Stimulated activated CD4-positive, alpha-beta T cell treated with anti-CD3 and anti-CD28 coated beads, Interleukin-2, amount 100 ng/mL, for 24 hours (primary cell): ENCODE data around the gene CENPA.

Experiments used
- DNase-seq, 2 donors: peaks; one replicate each; pipeline ENCODE4 v3.0.0-alpha.2; 2020

Gene CENPA

GRCh38 chr2:26763019-26763418, 22.8 kb upstream of the CENPA start:
- no peak for DNase-seq

GRCh38 chr2:26764078-26764887, 21.6 kb upstream of the CENPA start, which contains the start of gene SLC35F6:
SLC35F6 (plus strand) TSS chr2:26764284; CDS start chr2:26764350, 66 bp downstream.
- DNase-seq = peak; percentile 85 to 86

DNA sequence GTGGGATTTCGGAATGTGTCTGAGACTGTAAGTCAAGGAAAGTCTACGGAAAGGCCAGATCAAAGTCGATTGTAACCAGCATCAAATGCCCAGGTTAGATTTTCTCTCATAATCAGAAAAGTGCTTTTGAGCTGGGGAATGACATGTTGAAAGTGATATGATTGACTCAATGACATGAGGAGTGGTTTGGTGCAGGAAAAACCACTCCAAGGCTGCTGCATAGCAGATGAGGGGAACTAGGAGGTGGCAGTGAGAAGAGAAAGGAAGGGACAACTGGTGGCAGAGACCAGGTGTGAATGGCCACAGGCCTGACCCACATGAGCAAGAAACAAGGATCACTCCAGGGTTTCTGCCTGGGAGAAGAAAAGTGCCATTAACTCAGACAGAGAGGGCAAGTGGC, 20.9 kb upstream of the CENPA start:
- DNase-seq = no peak

DNA sequence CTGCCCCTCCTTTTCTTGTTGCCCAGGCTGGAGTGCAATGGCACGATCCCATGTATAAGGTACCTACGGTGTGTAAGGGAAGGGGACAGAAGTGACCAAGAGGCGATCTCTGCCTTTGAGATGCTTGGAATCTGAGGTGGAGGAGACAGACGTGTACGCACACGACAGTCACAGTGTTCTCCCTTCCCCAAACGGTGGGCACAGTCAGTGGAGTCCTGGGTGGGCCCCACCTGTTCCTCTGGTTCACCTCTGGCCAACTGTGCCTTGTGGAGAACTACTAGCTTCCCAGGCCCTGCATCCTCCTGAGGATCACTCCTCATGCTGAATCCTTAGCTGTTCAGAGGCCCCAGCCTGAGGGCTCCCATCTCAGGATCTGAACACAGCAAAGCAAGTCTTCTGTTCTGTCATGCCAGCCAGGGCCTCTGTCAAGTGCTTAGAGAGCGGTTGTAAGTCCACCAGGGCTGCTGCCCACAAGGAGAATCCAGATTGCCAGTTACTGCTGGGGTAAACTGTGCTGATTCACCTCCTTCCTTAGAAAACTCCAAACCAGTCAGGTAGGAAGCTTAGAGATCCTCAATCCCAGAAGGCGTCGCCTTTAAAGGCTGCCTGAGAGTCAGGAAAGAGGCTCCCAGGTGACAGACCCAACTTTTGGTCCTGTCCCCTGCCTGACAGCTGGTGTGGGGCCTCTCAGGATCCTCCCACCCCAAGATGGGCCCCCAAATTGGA, 20.2 kb upstream of the CENPA start:
- DNase-seq = no peak

DNA sequence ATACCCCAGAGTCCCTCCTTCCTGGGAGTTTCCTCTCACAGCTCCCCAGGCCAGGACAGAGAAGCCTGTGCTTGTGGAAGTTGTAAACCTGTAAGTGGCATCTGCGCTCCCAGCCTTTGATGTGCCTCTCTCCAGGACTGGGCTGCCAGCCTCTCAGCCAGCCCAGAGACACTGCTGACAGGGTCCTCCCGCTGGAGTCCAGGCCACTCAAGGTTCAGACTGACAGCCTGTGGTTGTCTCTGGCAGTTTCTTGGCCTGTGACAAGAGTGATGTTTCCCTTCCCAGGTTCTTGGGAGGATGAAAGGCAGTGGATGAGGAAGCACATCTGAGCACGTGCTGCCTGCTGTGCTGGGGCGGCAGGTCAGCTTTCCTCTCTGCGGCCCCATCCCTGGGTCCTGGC, 18.7 kb upstream of the CENPA start:
- no peak for DNase-seq

DNA sequence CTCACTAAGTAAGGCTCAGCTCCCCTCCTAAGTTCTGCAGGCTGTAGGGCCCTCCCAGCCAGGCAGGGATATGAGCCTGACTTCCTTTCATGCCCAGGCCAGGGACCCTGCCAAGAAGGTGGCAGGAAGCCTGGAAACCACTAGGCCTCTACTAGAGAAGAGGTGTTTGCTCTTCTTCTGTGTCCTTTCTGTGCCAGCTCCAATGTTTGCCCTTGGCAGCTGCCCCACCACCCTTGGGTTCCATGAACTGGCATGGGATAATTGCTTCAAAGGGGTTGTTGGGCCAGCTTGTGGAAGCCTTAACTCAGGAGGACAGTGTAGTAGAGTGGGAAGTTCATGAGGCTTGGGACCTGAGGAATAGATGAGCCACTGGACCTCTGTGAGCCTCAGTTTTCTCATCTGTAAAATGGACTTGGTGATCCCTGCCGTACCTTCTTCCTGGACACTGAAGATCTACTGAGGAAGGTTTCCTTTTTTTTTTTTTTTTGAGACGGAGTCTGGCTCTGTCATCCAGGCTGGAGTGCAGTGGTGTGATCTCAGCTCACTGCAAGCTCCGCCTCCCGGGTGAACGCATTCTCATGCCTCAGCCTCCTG, 17.9 kb upstream of the CENPA start:
- DNase-seq = no peak

GRCh38 chr2:26768759-26769088, 17.1 kb upstream of the CENPA start:
- DNase-seq = no peak

DNA sequence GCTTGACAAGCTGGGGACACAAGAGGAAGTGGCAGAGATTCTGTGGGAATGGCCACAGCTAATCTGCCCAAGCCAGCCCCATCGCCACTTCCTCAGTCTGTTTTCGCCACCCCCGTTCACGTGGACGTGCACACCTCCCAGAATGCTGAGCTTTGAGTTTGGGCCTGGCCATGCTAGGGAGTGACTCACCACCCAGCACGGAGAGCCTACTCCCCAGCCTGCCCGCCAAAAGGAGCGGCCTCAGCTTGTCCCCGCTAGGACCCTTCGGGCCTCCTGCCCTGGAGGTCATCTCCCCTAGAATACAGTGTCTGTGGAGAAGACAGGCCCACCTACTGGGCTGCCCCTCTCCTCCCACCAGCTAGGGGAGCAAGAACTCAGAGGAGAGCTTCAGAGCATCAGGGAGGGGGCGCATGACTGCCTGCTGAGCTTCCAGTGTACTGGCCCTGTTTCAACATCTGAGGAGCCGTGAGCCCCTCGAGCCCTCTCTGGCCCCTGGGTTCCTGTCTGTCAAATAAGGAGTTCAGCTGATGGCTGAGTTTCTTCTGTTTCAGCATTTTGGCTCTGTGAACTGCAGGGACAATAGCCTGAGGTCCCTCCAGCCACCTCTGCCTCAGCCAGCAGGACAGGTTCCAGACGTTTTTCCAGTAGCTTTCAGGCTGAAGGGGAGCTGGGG, 16.6 kb upstream of the CENPA start:
- no peak for DNase-seq

GRCh38 chr2:26770986-26771586, 14.8 kb upstream of the CENPA start:
- peak in 1 of 2 donors; percentile 45 for DNase-seq

DNA sequence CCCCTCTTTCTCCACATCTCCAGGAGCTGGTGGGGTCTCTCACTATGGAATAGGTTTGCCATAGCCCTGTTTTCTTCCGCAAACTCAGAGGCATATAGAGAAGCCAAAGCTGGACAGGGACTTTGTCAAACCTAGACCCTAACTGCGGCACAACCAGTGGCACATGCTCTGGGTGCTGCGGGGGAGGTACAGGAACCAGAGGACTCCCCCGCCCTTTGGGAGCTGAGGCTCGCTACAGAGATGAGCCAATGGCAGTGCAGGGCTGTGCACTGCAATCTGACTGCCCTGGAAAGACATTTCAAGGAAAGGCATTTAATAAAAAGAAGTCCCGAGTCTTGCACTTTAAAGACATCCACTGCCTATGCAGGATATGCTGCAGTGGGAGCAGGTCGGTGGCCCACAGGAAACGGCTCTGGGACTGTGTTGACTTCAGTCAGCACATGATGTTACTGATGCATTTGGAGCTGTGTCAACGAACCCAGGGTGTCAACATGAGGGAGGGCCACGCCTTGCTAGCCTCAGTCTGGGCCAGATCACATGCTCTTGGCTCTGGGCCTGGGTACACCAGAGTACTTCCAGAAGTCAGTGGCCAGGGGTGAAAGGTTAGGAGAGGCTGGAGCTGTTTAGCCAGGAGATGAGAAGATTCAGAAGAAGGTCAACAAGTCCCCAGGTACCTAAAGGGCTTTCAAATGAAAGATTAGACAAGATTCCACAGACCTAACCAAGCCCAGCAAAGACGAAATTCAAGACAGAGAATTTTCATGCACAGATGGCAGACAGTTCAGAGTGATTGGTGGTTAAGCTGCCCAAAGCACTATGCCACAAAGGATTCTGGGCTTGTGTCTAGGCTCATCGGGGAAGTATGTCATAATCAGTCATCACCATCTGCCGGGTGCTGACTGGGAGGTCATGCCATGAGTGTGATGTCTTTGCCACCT, 13.5 kb upstream of the CENPA start:
- no peak for DNase-seq

DNA sequence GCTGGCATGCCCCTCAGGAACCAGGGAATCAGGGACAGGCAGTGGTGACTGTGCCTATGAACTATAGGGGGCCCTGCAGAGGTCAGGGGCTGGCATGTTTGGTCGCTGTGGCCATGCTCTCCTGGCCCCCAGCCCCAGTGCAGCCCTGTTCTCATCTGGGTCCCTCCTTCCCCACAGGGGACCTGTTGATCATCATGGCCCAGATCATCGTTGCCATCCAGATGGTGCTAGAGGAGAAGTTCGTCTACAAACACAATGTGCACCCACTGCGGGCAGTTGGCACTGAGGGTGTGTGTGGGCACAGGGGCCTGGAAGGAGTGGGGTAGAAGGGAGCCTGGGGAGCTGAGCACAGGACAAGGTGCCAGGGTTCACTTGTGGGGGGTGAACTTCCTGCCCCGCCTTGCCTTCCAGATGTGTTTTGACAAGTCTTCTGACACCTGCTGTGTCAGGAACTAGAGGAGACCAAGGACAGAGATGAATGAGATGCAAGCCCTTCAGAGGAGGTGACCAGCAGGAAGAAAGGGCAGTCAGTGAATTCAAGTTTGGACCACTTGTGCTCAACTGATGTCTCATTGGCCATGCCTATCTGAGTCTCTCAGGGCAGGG, 9.6 kb upstream of the CENPA start:
- DNase-seq = no peak

- no peak for DNase-seq
Measured at GRCh38 chr2:26778098-26778497, 7.8 kb upstream of the CENPA start.

- DNase-seq = no peak
Measured at GRCh38 chr2:26778507-26778906, 7.3 kb upstream of the CENPA start.

DNA sequence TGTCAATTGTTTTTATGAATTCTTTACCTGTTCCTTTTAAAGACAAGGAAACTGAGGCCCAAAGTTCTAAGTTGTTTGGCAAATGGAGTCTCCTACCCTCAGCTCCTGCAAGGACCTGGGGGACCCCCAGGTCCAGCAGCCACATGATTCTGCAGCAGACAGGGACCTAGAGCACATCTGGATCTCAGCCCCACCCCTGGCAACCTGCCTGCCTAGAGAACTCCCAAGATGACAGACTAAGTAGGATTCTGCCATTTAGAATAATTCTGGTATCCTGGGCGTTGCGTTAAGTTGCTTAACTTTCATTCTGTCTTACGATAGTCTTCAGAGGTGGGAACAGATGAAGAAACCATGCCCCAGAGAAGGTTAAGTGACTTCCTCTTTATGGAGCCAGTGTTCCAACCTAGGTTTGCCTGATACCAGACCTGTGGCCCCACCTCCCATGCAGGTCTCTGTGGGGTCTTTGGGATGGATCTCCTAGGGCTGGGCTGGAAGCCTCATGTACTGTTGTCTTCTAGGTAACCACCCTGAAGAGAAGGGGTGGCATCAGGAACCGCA, 5.6 kb upstream of the CENPA start:
- DNase-seq = no peak

GRCh38 chr2:26782876-26783704, 2.8 kb upstream of the CENPA start:
- no peak for DNase-seq

DNA sequence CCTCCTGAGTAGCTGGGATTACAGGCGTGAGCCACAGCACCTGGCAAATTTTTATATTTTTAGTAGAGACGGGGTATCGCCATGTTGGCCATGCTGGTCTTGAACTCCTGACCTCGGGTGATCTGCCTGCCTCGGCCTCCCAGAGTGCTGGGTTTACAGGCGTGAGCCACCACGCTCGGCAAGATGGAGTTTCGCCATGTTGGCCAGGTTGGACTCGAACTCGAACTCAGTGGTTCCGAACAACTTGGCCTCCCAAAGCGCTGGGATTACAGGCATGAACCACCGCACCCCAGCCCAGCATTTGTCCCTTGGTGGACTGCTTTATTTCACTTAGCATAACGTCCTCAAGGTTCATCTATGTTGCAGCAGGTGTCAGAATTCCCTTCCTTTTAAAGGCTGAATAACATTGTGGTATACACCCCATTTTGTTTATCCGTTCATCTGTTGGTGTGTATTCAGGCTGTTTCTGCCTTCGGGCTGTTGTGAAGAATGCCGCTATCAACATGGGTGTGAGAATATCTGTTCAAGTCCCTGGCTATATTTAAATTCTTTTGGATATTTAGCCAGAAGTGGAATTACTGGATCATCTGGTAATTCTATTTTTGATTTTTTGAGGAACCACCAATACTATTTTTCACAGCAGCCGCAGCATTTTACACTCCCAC, 1.2 kb upstream of the CENPA start:
- DNase-seq = no peak

DNA sequence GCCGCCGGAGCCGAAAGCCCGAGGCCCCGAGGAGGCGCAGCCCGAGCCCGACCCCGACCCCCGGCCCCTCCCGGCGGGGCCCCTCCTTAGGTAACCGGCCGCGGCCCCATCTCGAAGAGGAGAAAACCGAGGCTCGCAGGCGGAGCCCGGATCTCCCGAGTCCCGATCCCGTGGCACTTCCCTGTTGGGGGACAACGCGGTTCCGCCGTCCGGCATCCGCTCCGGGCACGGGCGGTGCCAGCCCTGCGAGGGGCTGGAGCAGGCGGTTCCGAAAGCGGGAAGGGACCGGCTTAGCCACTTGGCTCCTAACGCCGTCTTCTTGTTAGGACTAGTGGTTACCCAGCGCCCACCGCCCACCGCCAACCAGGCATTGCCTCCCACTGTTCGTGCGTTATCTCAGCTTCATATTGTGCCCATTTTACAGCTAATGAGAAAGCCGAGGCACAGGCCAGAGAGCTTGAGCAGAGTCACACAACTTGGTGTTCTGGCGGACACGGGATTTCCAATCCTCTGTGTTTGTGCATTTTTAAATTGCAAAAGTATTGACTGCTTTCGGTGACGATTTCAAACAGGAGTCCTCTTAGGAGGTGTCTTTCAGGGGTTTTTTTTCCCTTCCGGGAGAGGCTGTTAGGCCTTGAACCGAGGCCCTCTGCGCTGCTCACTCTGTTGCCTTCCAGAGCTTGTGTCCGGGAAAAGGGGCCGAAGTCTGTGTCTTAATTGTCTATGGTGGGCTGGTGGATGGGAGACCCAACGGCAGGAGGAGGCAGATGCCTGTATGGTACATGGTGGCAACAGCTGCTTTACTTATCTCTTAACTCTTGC, 562 bp downstream of the CENPA start:
- peak in 1 of 2 donors; percentile 44 for DNase-seq

DNA sequence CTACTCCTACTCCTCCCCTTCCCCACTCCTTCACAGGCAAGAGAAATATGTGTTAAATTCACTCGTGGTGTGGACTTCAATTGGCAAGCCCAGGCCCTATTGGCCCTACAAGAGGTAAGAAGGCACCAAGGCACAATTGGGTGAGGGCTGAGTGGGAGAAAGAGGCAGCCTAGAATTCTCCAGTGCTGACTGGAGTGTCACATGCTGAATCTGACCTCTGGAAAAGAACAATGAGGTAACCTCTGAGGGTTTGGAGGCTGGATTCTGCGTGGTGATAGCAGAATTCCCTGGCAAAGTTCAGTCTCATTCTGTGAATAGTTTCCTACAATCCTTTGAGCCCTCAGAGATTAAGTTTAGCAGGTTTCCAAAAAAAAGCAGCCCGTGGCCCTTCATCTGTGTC, 6.9 kb downstream of the CENPA start:
- no peak for DNase-seq

- DNase-seq = no peak
Measured at GRCh38 chr2:26793518-26793917, 7.7 kb downstream of the CENPA start.
